CD4-positive, alpha-beta T cell treated with Interleukin-12 subunit alpha and Interleukin-12 subunit beta, for 1 hour (primary cell): ENCODE data around the gene RFPL2.
"Not testable (repeated sequence)": the region's sequence is repeated elsewhere in the genome, so short reads cannot be mapped to it uniquely, and the experiment has no call there.

ENCODE experiments used
- DNase-seq: peaks from one replicate; pipeline ENCODE4 v3.0.0-alpha.2; 2020

The RFPL2 gene

GRCh38 chr22:32205974-32206773, 1.3 kb upstream of the RFPL2 start:
- no peak for DNase-seq

GRCh38 chr22:32204040-32204855, 625 bp downstream of the RFPL2 start:
- DNase-seq = peak; percentile 45

- DNase-seq = no peak
These were observed 1.5 kb downstream of the RFPL2 start for GRCh38 chr22:32203181-32204039.

GRCh38 chr22:32202539-32203180, 2.2 kb downstream of the RFPL2 start:
- peak; percentile 43 for DNase-seq

GRCh38 chr22:32202161-32202538, 2.7 kb downstream of the RFPL2 start:
- DNase-seq = no peak

- peak; percentile 54 for DNase-seq
These were observed 4.1 kb downstream of the RFPL2 start for GRCh38 chr22:32200752-32201151.

GRCh38 chr22:32199961-32200360, 4.9 kb downstream of the RFPL2 start:
- no peak for DNase-seq

GRCh38 chr22:32199341-32199740, 5.5 kb downstream of the RFPL2 start:
- no peak for DNase-seq

GRCh38 chr22:32197553-32198226, 7.2 kb downstream of the RFPL2 start:
- not testable (repeated sequence) for DNase-seq

GRCh38 chr22:32195900-32196299, 9.0 kb downstream of the RFPL2 start:
- not testable (repeated sequence) for DNase-seq

GRCh38 chr22:32193346-32193745, 11.5 kb downstream of the RFPL2 start:
- not testable (repeated sequence) for DNase-seq

- not testable (repeated sequence) for DNase-seq
These were observed 13.9 kb downstream of the RFPL2 start for GRCh38 chr22:32191021-32191420.

GRCh38 chr22:32185821-32186220, 19.1 kb downstream of the RFPL2 start:
- no peak for DNase-seq

- DNase-seq = no peak
These were observed 21.2 kb downstream of the RFPL2 start for GRCh38 chr22:32183625-32184024.

- no peak for DNase-seq
These were observed 23.8 kb downstream of the RFPL2 start for GRCh38 chr22:32181043-32181442.

GRCh38 chr22:32177221-32177765, 27.6 kb downstream of the RFPL2 start:
- DNase-seq = no peak

GRCh38 chr22:32175683-32176644, 28.9 kb downstream of the RFPL2 start:
- DNase-seq = no peak

- DNase-seq = no peak
These were observed 29.8 kb downstream of the RFPL2 start for GRCh38 chr22:32175115-32175514.

- DNase-seq = no peak
These were observed 39.2 kb downstream of the RFPL2 start for GRCh38 chr22:32165681-32166080.

- DNase-seq = no peak
These were observed 40.6 kb downstream of the RFPL2 start for GRCh38 chr22:32164075-32164860.
